Measurements from ENCODE around the gene ZBTB4.
"Not testable (repeated sequence)": the region's sequence is repeated elsewhere in the genome, so short reads cannot be mapped to it uniquely, and the experiment has no call there.

ZBTB4 gene

GRCh38 chr17:7474767-7475166 lies 4.7 kb downstream of the ZBTB4 start:
- not testable (repeated sequence) for FAIRE-seq; DNase-seq (ENCODE audit: low spot score)

GRCh38 chr17:7471729-7472128 lies 7.7 kb downstream of the ZBTB4 start:
- DNase-seq (ENCODE audit: low spot score): no peak
- no peak for FAIRE-seq

- not testable (repeated sequence) for FAIRE-seq; DNase-seq (ENCODE audit: low spot score)
These were observed 8.9 kb downstream of the ZBTB4 start for GRCh38 chr17:7470457-7470973.

- not testable (repeated sequence) for DNase-seq (ENCODE audit: low spot score); FAIRE-seq
These were observed 9.6 kb downstream of the ZBTB4 start for GRCh38 chr17:7469843-7470242.

GRCh38 chr17:7468804-7469389 lies 10.5 kb downstream of the ZBTB4 start:
- DNase-seq (ENCODE audit: low spot score) (no peak), FAIRE-seq (no peak)

- DNase-seq (ENCODE audit: low spot score) (no peak), FAIRE-seq (no peak)
These were observed 11.1 kb downstream of the ZBTB4 start for GRCh38 chr17:7468290-7468689.

- no peak for FAIRE-seq
These were observed 11.9 kb downstream of the ZBTB4 start for GRCh38 chr17:7467498-7467897.

GRCh38 chr17:7466639-7467341 lies 12.6 kb downstream of the ZBTB4 start:
- no peak for FAIRE-seq
- DNase-seq (ENCODE audit: low spot score): no peak

More at GRCh38 chr17:7467498-7467897, 11.9 kb downstream of the ZBTB4 start:
- no peak for DNase-seq (ENCODE audit: low spot score)

GRCh38 chr17:7466318-7466638 lies 13.2 kb downstream of the ZBTB4 start:
- DNase-seq (ENCODE audit: low spot score) (no peak), FAIRE-seq (no peak)

GRCh38 chr17:7465597-7466275 lies 13.7 kb downstream of the ZBTB4 start:
- DNase-seq (ENCODE audit: low spot score) (no peak), FAIRE-seq (no peak)

GRCh38 chr17:7464081-7464480 lies 15.3 kb downstream of the ZBTB4 start:
- FAIRE-seq (no peak), DNase-seq (ENCODE audit: low spot score) (no peak)

GRCh38 chr17:7463372-7463846 lies 16.0 kb downstream of the ZBTB4 start:
- FAIRE-seq: no peak
- no peak for DNase-seq (ENCODE audit: low spot score)

GRCh38 chr17:7462474-7463371 lies 16.7 kb downstream of the ZBTB4 start:
- FAIRE-seq (no peak), DNase-seq (ENCODE audit: low spot score) (no peak)

GRCh38 chr17:7460850-7461660 lies 18.4 kb downstream of the ZBTB4 start:
- DNase-seq (ENCODE audit: low spot score) (no peak), FAIRE-seq (no peak)

GRCh38 chr17:7459961-7460545 lies 19.4 kb downstream of the ZBTB4 start:
- no peak for DNase-seq (ENCODE audit: low spot score)
- no peak for FAIRE-seq

- no peak for FAIRE-seq
- no peak for DNase-seq (ENCODE audit: low spot score)
These were observed 31.0 kb downstream of the ZBTB4 start for GRCh38 chr17:7448461-7448860.

GRCh38 chr17:7445619-7445968 lies 33.8 kb downstream of the ZBTB4 start:
- no peak for DNase-seq (ENCODE audit: low spot score)
- FAIRE-seq: peak; percentile 13

- DNase-seq (ENCODE audit: low spot score): peak; percentile 47
- FAIRE-seq: no peak
These were observed 34.5 kb downstream of the ZBTB4 start, which contains the start of gene CHRNB1 for GRCh38 chr17:7444682-7445618. CHRNB1 (plus strand) TSS chr17:7445061; CDS start chr17:7445128, 67 bp downstream.

Measured in urothelium cell line (cell line).